Stimulated activated CD8-positive, alpha-beta memory T cell treated with anti-CD3 and anti-CD28 coated beads, Interleukin-7, amount 100 ng/mL, for 1 hour (primary cell): ENCODE results near the gene GPATCH3.
"Not testable (repeated sequence)": the region's sequence is repeated elsewhere in the genome, so short reads cannot be mapped to it uniquely, and the experiment has no call there.

Source experiments
- DNase-seq, 2 donors: peaks; one replicate each; pipeline ENCODE4 v3.0.0-alpha.2; 2020; ENCODE audit warnings: low read depth in 2 of 2

Gene GPATCH3

GRCh38 chr1:26864610-26865480 is 35.4 kb downstream of the GPATCH3 start:
- peak; percentile 85 to 91 for DNase-seq

GRCh38 chr1:26863685-26864077 is 36.6 kb downstream of the GPATCH3 start:
- no peak for DNase-seq

GRCh38 chr1:26862781-26863684 is 37.2 kb downstream of the GPATCH3 start, which contains the start of gene SFN:
Gene SFN, plus strand, starts transcription at chr1:26863149. Its CDS starts 64 bp downstream, at chr1:26863213.
- DNase-seq: no peak

- no peak for DNase-seq
Observed at GRCh38 chr1:26861889-26862378, 38.3 kb downstream of the GPATCH3 start.

- DNase-seq: no peak
Observed at GRCh38 chr1:26861286-26861701, 39.0 kb downstream of the GPATCH3 start.

- no peak for DNase-seq
Observed at GRCh38 chr1:26858891-26859640, 41.2 kb downstream of the GPATCH3 start.

GRCh38 chr1:26858160-26858559 is 42.1 kb downstream of the GPATCH3 start:
- DNase-seq: no peak

- no peak for DNase-seq
Observed at GRCh38 chr1:26857473-26858060, 42.7 kb downstream of the GPATCH3 start.

GRCh38 chr1:26856604-26857469 is 43.4 kb downstream of the GPATCH3 start:
- no peak for DNase-seq

- DNase-seq: no peak
Observed at GRCh38 chr1:26856181-26856580, 44.1 kb downstream of the GPATCH3 start.

- no peak for DNase-seq
Observed at GRCh38 chr1:26855636-26856035, 44.6 kb downstream of the GPATCH3 start.

- DNase-seq: no peak
Observed at GRCh38 chr1:26854906-26855305, 45.4 kb downstream of the GPATCH3 start.

- no peak for DNase-seq
Observed at GRCh38 chr1:26853600-26853999, 46.7 kb downstream of the GPATCH3 start.

- DNase-seq: peak; percentile 61 to 81
Observed at GRCh38 chr1:26853156-26853555, 47.1 kb downstream of the GPATCH3 start.

GRCh38 chr1:26852701-26853100 is 47.6 kb downstream of the GPATCH3 start:
- no peak for DNase-seq

- no peak for DNase-seq
Observed at GRCh38 chr1:26851106-26851684, 49.1 kb downstream of the GPATCH3 start.

GRCh38 chr1:26848941-26849774 is 51.1 kb downstream of the GPATCH3 start:
- no peak for DNase-seq

GRCh38 chr1:26848499-26848898 is 51.8 kb downstream of the GPATCH3 start:
- no peak for DNase-seq

GRCh38 chr1:26847826-26848225 is 52.4 kb downstream of the GPATCH3 start:
- DNase-seq: not testable (repeated sequence)
